Stimulated activated CD4-positive, alpha-beta T cell treated with anti-CD3 and anti-CD28 coated beads, Interleukin-2, amount 100 ng/mL, for 4 hours (primary cell): ENCODE results near the gene EFNA2.
"Not testable (repeated sequence)": the region's sequence is repeated elsewhere in the genome, so short reads cannot be mapped to it uniquely, and the experiment has no call there.

ENCODE experiments used
- DNase-seq: peaks from one replicate; pipeline ENCODE4 v3.0.0-alpha.2; 2020; ENCODE audit warnings: low read depth

Gene EFNA2

DNA sequence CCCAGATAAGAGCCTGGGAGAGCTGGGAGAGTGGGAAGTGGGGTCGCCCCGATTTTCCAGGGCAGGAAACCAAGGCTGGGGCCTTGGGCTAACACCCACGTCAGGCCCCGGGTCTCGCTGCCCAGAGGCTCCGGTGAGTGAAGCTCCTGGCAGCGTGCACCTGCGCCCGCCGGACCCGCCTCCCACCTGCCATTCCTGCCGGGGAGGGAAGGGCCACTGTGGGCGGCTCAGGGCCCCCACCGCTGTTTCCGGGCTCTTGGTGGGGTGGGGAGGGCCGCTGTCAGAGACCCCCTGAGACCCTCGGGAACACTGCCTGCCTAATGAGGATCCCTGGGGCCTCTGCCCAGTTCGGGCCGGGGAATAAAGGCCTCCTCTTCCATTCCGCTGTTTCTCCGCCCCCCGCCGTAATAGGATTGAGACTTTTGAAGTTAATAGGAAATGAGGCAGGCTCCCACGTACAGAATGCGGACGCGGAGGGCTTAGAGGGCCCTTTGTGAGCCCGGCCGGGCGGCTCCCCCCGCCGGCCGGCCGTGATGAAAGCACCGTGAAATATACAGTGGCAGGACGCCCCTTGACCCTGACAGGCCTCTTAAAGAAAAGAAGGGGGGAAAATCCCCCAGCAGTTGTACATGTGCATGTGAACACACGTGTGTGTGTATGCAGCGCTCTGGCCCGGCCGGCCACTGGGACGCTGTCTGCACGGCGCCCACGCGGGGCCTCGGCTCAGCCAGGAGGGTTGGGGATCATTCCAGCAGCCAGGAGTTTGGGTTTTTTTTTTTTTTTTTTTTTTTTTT lies 33.2 kb downstream of the EFNA2 start:
- no peak for DNase-seq

DNA sequence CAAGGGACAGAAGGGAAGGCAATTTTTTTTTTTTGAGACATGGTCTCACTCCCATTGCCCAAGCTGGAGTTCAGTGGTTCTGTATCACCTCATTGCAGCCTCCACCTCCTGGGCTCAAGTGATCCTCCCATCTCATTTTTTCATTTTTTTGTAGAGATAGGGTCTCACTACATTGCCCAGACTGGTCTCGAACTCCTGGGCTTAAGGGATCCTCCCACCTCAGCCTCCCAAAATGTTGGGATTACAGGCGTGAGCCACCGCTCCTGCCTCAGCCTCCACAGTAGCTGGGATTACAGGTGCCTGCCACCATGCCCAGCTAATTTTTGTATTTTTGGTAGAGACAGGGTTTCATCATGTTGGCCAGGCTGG lies 34.6 kb downstream of the EFNA2 start:
- DNase-seq, result not testable (repeated sequence)

DNA sequence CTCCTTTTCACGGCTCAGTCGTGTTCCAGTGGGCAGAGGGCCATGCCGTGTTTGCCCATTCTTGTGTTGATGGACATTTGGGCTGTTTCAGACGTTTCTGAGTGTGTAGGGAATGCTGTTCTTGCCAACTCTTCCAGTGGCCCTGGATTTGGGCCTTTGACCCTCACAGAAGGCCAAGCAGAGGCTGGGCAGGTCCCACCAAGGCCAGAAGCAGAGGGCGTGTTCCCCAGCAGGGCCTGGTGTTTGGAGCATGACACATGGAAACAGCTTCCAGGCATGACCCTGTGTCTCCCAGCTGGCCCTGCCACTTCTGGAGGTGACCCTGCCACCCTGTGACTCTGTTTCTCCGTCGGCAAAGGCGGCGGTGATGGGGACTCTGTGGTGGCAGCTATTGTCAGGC lies 35.9 kb downstream of the EFNA2 start:
- DNase-seq, result no peak

DNA sequence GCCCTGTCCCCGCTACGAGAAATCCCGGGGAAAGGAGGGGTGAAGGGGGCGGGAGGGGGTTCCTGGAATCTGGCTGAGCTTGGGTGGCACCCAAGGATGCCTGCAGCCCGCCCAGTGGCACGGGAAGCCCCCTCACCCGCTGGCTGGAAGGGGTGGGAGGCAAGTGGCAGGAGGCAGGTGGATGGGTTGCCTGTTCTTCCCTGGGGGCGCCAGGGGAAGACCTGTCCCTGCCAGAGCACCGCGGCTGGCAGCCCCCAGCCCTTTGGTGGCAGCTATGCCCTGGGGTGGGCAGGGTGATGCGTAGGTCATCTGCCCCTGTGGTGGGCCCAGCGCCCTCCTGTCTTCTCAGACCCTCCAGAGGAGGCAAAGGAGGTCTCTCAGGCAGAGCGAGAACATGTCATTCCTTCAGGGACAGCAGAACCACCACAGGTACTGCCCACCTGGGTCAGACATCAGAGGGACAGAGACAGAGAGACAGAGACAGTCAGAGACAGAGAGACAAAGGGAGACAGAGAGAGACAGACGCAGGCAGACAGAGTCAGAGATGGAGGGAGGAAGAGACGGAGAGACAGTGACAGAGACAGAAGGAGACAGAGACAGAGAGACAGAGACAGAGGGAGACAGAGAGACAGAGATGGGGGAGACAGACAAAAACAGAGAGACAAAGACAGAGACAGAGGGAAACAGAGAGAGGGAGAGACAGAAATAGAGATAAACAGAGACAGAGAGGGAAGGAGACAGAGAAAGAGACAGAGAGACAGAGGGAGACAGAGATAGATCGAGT lies 36.7 kb downstream of the EFNA2 start:
- no peak for DNase-seq

DNA sequence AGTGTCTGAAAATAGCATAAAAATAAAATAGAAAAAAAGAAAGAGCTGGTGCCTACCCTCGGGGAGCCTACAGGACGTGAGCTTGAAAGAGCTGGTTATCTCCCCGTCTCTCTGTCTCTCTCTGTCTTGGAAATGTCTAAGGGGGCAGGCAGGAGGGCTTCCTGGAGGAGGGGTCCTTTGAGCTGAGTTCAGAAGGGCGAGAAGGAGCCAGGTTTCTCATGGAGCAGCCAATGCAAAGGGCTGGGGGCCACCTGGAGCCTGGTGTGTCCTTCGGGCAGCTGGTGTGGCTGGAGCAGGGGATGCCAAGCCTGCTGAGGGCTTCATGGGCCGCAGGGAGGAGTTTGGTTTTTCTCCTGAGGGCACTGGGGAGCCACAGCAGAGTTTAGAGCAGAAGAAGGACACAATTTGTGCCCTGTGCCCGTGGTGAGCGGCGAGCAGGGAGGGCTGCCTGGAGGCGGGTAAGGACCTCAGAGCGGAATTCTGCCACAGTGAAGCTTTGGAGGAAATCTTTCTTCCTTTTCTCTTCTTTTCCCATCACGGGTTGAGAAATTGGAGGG lies 38.7 kb downstream of the EFNA2 start:
- DNase-seq, result no peak

DNA sequence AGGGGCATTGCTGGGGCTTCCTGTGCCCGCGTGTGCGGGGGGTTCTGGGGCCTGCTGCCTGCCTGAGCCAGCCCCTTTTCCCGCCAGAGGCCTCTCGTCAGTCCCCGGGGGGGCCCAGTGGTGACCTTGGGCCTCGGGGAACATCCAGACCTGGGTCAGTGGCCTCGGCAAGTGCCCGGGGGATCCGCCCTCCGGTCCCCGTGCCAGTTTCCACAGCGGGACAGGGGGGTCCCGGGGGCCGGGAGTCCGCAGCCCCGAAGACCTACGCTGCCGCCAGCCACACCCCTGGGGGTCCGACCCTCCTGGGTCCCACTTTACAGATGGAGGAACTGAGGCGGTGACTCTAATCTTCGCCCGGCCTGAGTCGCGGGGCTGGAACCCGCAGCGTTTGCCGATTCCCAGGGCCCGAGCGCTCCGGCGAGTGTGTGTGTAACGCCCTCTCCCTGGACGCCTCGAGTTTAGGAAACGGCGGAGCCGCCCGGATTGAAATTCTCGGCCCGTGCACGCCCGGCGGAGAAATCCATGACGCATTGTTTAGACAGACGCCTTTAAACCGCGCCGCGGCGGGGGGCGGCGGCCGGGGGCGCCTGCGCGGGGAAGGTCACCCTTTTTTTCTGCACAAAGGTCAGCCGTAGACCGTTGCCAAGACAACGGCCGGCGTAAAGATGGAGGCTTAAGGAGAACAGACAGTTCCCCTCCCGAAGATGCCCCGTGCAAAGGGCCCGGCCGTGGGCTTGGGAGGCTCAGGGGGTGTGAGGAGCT lies 39.3 kb downstream of the EFNA2 start:
- peak; percentile 4 for DNase-seq

DNA sequence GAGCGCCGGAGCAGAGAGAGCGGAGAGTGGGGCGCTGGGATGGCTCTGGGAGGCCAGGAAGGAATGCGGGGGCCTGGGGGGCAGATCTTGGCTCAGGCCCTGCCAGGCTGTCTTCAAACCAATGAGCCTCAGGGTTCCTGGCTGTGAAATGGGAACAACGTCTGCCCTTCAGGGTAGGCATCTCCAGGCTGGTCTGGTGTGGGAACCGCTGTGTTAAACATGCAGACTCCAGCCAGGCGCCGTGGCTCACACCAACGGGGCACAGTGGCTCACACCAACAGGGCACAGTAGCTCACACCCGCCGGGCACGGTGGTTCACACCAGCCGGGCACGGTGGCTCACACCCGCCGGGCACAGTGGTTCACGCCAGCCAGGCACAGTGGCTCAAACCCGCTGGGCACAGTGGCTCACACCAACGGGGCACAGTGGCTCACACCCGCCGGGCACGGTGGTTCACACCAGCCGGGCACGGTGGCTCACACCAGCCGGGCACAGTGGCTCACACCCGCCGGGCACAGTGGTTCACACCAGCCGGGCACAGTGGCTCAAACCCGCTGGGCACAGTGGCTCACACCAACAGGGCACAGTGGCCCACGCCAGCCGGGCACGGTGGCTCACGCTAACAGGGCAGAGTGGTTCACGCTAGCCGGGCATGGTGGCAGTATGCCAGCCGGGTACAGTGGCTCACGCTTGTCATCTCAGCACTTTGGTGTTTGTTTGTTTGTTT lies 40.1 kb downstream of the EFNA2 start:
- DNase-seq, result no peak

DNA sequence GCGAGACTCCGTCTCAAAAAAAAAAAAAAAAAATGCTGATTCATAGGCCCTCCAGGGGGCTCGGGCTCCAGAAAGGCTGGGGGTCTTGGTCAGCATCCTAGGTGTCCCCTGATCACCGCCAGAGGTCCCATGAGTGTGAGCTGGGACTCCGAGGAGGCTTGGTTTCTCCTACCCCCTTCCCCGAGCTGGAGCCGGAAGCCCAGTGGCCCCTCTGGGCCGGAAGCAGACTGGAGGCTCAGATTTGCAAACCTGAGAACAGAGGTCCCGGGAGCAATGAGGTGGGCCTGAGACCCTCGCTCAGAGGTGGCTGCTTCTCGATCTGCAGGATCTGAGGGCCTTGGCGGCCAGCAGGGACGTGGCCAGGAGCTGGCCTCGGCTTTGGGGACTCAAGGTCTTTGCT lies 41.5 kb downstream of the EFNA2 start:
- DNase-seq, result no peak

DNA sequence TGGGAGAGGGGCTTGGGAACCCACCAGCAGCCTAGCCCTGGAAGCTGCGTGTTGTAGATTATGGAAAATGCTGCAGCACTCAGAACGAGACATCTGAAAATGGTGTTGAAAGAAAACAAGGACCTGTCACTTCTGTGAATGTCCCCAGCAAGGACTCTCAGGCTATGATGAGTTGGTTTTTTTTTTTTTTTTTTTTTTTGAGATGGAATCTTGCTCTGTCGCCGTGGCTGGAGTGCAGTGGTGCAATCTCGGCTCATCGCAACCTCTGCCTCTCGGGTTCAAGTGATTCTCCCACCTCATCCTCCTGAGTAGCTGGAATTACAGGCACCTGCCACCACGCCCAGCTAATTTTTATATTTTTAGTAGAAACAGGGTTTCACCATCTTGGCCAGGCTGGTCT lies 46.5 kb downstream of the EFNA2 start:
- DNase-seq, result not testable (repeated sequence)

DNA sequence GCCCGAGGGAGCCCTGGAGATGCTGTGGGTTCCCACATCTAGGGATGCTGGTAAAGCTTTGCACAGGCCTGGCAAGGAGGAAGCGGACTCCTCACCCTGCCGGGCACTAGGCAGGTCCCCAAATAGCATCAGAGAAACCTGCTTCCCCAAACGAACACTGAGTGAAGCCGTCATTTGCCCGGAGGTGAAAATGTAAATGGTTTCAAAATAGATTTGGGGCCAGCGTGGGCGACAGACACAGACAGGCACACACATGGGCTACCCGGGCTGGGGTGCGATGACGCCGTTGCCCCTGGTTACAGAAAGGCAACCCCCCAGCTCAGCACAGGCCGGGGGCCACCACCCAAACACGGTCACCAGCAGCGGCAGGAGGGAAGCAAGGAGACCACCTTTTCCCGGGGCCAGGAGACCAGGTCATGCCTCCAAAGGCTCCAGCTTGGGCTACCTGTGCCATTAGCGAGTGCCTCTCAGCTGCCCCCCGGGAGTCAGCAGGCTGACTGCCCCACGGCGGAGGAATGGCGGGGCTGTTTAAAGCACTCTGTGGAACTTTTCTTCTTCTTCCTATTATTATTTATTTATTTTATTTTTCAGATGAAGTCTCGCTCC lies 50.5 kb downstream of the EFNA2 start:
- DNase-seq, result no peak

DNA sequence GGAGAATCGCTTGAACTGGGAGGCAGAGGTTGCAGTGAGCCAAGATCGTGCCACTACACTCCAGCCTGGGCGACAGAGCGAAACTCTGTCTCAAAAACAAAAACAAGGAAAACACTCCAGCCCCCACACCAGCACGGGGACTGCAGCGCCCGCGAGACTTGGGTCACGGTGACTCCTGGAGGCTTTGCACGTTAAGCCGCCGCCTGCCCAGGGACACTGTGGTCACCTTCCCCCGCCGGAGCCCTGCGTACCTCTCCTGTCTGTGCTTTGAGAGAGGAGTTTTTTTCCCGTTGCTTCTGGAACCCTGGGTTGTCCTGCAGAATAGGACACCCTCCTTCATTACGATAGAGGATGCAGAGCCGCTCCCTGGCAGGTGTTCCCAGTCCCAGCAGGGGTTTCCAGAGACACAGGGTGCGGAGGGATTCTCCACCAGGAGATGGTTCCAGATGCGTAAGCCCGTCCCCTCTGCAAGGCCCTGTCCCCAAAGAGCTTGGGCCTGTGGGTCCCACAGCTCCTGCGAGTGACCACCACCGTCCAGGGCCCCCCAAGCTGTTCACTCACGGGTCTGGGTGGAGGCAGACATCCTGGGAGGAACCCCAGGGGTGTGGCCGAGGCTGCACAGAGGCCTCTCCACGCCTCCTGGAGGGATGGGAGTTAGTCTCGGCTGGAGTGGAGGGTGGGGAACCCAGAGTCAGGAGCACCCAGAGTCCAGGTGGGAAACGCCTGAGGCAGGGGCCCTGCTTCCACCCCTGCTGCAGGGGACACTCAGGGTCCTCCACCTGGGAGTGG lies 55.2 kb downstream of the EFNA2 start:
- no peak for DNase-seq

DNA sequence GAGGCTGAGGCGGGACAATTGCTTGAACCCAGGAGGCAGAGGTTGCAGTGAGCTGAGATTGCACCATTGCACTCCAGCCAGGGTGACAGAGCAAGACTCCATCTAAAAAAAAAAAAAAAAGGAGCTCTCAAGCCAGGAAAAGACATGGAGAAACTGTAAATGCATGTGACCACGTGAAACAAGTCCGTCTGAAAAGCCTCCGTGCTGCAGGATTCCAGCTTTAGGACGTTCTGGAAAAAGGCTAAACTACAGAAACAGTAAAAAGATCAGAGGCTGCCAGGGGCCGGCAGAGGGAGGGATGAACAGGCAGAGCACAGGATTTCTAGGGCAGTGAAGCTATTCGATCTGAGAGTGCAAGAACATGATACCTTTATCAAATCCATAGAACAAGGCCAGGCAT lies 57.4 kb downstream of the EFNA2 start:
- no peak for DNase-seq

DNA sequence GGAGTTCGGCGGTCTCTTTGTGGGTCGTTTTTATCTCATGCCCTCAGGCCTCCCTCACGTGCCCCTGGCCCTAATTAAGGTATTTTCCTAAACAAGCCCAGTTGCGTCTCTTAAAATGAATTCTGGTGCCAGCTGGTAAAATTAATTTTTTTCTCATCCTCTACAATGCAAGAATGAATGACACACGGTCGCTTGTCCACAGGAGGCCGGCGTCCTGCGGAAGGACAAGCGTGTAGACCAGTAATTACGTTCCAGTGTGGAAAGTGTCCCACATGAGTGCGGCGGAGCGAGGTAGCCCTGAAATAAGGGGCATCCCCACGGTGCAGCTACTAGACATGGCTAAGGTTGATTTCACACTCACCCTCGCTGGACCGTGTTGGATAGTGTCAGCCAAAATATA lies 63.5 kb downstream of the EFNA2 start:
- DNase-seq, result no peak

DNA sequence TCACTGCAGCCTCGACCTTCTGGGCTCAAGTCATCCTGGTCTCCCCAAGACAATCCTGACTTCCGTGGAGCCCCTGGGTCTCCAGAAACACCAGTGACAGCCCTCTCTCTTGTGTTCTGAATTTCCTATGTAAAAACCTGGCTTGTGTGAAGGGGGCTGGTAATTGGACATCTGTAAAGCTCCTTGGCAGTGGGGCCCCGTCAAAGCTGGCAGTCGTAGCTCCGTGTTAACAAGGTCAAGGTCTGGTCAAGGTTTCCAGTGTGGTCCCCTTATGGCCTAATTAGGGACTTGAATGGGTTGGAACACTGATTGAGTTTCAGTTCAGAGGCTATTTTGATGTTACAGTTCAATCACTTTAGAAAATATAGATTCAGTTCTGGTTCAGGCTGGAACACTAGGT lies 65.2 kb downstream of the EFNA2 start:
- no peak for DNase-seq
